ENCODE data around the gene GAGE10.

GRCh38 chrX:49290215-49290614, 13.2 kb upstream of the GAGE10 start:
- TF ChIP-seq, protein P1, sequence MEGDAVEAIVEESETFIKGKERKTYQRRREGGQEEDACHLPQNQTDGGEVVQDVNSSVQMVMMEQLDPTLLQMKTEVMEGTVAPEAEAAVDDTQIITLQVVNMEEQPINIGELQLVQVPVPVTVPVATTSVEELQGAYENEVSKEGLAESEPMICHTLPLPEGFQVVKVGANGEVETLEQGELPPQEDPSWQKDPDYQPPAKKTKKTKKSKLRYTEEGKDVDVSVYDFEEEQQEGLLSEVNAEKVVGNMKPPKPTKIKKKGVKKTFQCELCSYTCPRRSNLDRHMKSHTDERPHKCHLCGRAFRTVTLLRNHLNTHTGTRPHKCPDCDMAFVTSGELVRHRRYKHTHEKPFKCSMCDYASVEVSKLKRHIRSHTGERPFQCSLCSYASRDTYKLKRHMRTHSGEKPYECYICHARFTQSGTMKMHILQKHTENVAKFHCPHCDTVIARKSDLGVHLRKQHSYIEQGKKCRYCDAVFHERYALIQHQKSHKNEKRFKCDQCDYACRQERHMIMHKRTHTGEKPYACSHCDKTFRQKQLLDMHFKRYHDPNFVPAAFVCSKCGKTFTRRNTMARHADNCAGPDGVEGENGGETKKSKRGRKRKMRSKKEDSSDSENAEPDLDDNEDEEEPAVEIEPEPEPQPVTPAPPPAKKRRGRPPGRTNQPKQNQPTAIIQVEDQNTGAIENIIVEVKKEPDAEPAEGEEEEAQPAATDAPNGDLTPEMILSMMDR (conservative IDR thresholded peaks at IDR 0.05 in 1 of 2, IDR thresholded peaks at IDR 0.05 in 1 of 2; ENCODE audit: extremely low read depth in 1 of 2, insufficient read depth in 1 of 2, low read depth in 1 of 2, low read length in 2 of 2), result no peak
- TF ChIP-seq EZH2 (IDR thresholded peaks at IDR 0.05; ENCODE audit: borderline replicate concordance, low read length), result no peak
